ENCODE results near the gene SRSF2.
"Not testable (repeated sequence)": the region's sequence is repeated elsewhere in the genome, so short reads cannot be mapped to it uniquely, and the experiment has no call there.

SRSF2 gene

GRCh38 chr17:76714822-76715495, 22.2 kb downstream of the SRSF2 start:
- TF ChIP-seq CTCF (IDR thresholded peaks at IDR 0.05; ENCODE audit: low read depth, low read length), result peak; percentile 58
- no peak overlapping the region for H3K4me3 ChIP-seq (ENCODE audit: low read depth, low read length)
- DNase-seq, result peak; percentile 70
- H3K36me3 ChIP-seq, result peaks cover 72% of the 10 kb centered on the region
- no peak overlapping the region for H3K27ac ChIP-seq
- H3K9me3 ChIP-seq (ENCODE audit: severe bottlenecking), result no peaks in the 10 kb centered on the region
- no peaks in the 10 kb centered on the region for H3K27me3 ChIP-seq (ENCODE audit: insufficient read depth, low read depth, severe bottlenecking)

GRCh38 chr17:76714336-76714735, 22.8 kb downstream of the SRSF2 start:
- Histone ChIP-seq H3K27me3 (ENCODE audit: insufficient read depth, low read depth, severe bottlenecking) (no peaks in the 10 kb centered on the region), H3K36me3 (peaks cover 66% of the 10 kb centered on the region), H3K27ac (peak overlapping the region; percentile 11; the same call in 1 of the 2 replicates), H3K9me3 (ENCODE audit: severe bottlenecking) (no peaks in the 10 kb centered on the region), H3K4me3 (ENCODE audit: low read depth, low read length) (no peak overlapping the region)
- TF ChIP-seq CTCF (IDR thresholded peaks at IDR 0.05; ENCODE audit: low read depth, low read length), result no peak
- DNase-seq, result no peak

- no peak for TF ChIP-seq CTCF (IDR thresholded peaks at IDR 0.05; ENCODE audit: low read depth, low read length)
- no peaks in the 10 kb centered on the region for H3K9me3 ChIP-seq (ENCODE audit: severe bottlenecking)
- H3K36me3 ChIP-seq, result peaks cover 60% of the 10 kb centered on the region
These were observed 23.4 kb downstream of the SRSF2 start for GRCh38 chr17:76713765-76714164.

GRCh38 chr17:76712321-76712720, 24.8 kb downstream of the SRSF2 start:
- H3K36me3 ChIP-seq, result peaks cover 46% of the 10 kb centered on the region
- not testable (repeated sequence) for H3K9me3 ChIP-seq (ENCODE audit: severe bottlenecking)

More at GRCh38 chr17:76713765-76714164, 23.4 kb downstream of the SRSF2 start:
- Histone ChIP-seq H3K4me3 (ENCODE audit: low read depth, low read length) (no peak overlapping the region), H3K27me3 (ENCODE audit: insufficient read depth, low read depth, severe bottlenecking) (no peaks in the 10 kb centered on the region), H3K27ac (no peak overlapping the region)
- no peak for DNase-seq

GRCh38 chr17:76710863-76711611, 26.1 kb downstream of the SRSF2 start, which contains the start of gene MXRA7:
Gene MXRA7, minus strand, starts transcription at chr17:76710965. Its CDS starts 19 bp downstream, at chr17:76710946.
- H3K4me3 ChIP-seq (ENCODE audit: low read depth, low read length), result peak within 1 kb of the TSS; percentile 67
- peak within 1 kb of the TSS; percentile 91 for H3K27ac ChIP-seq
- H3K27me3 ChIP-seq (ENCODE audit: insufficient read depth, low read depth, severe bottlenecking), result no peaks in the 10 kb centered on the region
- peak; percentile 92 for DNase-seq
- TF ChIP-seq CTCF (IDR thresholded peaks at IDR 0.05; ENCODE audit: low read depth, low read length), result no peak
- H3K9me3 ChIP-seq (ENCODE audit: severe bottlenecking), result no peaks in the 10 kb centered on the region
- H3K36me3 ChIP-seq, result peaks cover 38% of the 10 kb centered on the region

More at GRCh38 chr17:76712321-76712720, 24.8 kb downstream of the SRSF2 start:
- not testable (repeated sequence) for DNase-seq; H3K27me3 ChIP-seq (ENCODE audit: insufficient read depth, low read depth, severe bottlenecking); H3K4me3 ChIP-seq (ENCODE audit: low read depth, low read length)
- H3K27ac ChIP-seq, result peak overlapping the region; percentile 91

GRCh38 chr17:76709951-76710862, 26.9 kb downstream of the SRSF2 start:
- H3K27me3 ChIP-seq (ENCODE audit: insufficient read depth, low read depth, severe bottlenecking); H3K9me3 ChIP-seq (ENCODE audit: severe bottlenecking); DNase-seq: not testable (repeated sequence)
- peak overlapping the region; percentile 67 for H3K4me3 ChIP-seq (ENCODE audit: low read depth, low read length)
- H3K27ac ChIP-seq, result peak overlapping the region; percentile 78
- peaks cover 30% of the 10 kb centered on the region for H3K36me3 ChIP-seq
